ENCODE data around the gene ARHGEF7. TPM values are rescaled to one million over a fixed set of nuclear protein-coding genes. Genes with fewer than 3 reads are reported as not detected.
"Not testable (repeated sequence)": the region's sequence is repeated elsewhere in the genome, so short reads cannot be mapped to it uniquely, and the experiment has no call there.

ARHGEF7 gene
- total RNA-seq, 1 donor from 2014 or later: 176 TPM

DNA sequence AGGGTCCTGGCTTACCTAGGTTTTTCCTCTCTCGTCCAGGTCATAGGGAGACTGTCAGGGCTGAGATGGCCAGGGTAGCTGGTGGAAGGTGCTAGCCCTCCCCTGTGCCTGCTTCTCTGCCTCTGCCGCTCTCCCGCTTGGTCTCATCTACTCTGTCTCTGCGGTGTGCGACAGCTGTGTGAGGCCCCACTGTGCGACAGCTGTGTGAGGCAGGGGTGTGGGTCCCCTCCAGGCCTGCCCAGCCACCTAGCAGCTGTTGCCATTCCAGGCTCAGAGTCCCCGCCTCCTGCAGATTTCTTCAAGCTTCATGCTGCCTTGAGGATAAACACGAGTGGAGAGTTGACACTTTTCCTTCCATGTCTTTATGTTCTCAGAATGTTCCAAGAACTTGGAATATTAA is 53.0 kb downstream of the ARHGEF7 start:
- no peak for DNase-seq (ENCODE audit: low read depth in 2 of 2)

DNA sequence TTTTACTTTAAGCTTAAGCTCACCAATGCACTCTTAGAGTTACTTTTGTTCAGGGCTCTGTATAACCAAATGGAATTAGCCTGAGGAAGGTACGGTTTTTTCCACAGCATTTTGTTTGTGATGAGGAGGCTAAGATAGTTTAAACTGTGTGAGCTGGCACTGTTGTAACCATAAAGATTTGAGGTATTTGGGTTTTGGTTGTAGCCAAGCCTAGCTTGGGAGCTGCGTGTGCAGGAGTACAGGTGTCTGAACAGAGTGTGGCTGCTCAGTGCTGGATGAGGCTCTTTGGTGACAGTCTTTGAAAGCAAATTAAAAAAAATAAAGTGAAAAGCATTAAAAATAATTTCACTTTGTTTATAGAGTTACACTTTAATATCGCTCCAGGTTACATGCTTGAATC is 56.0 kb downstream of the ARHGEF7 start:
- DNase-seq (ENCODE audit: low read depth in 2 of 2): no peak

DNA sequence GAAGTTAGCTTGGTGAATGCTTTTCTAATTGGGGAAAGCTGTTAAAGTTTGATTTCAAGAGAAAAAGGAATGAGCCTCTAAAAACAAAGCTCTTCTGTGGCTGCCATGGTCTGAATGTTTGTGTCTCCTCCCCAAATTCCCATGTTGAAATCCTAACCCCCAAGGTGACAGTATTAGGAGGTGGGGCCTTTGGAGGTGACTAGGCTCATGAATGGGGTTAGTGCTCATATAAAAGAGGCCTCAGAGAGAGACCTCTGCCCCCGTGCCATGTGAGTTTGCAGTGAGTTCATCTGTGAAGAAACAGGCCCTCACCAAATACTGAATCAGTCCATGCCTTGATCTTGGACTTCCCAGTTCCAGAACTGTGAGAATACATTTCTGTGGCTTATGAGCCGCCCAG is 56.5 kb downstream of the ARHGEF7 start:
- DNase-seq (ENCODE audit: low read depth in 2 of 2): no peak

- DNase-seq (ENCODE audit: low read depth in 2 of 2): no peak
These were observed 59.4 kb downstream of the ARHGEF7 start for GRCh38 chr13:111174377-111175114.

DNA sequence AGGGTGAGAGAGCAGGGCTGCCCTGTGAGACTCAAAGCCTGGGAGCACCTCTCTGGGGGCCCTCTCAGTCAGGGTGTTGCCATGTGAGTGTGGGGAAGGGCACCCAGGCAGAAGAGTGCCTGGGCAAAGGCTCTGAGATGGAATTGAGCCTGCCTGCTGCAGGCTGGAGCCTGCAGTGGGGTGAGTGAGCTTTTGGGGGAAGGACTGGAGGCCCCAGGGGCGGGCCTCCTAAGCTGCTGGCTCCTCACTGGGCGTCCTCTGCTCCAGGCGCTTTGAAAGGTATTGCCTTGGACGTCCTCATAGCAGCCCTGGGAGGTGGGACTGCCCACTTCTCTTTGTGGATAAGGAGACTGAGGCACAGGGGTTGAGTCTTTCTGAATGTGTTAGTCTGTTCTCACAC is 60.3 kb downstream of the ARHGEF7 start:
- DNase-seq (ENCODE audit: low read depth in 2 of 2): no peak

- DNase-seq (ENCODE audit: low read depth in 2 of 2): no peak
These were observed 60.8 kb downstream of the ARHGEF7 start for GRCh38 chr13:111175935-111176334.

- no peak for DNase-seq (ENCODE audit: low read depth in 2 of 2)
These were observed 61.3 kb downstream of the ARHGEF7 start for GRCh38 chr13:111176421-111176820.

DNA sequence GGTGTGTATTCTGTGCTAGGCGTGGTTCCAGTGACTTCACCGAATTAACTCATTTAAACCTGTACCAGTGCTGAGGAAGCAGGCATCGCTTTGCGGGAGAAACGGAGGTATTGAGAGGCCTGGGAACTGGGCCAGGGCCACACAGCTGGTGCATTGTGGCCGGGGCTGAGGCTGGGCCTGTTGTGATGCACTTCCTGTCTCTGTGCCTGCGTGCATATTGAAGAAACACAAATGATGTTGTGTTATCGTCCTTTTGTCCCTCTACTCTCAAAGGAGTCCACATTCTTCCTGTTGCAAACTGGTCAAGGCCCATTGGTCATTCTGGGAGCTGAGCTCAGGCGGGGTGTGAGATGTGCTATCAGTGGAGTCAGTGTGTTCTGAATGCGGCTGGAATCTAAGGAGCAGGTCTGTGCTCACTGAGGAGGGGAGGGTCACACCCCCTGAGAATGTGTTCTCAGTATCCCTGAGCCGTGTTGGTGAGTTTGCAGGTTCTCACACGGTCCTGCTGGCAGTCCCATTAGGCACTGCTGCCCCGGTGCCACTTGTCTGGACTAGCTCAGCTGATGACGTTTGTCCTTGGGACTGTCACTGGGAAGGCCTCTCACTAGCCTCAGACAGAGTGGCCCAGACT is 62.1 kb downstream of the ARHGEF7 start:
- peak; percentile 92 to 98 for DNase-seq (ENCODE audit: low read depth in 2 of 2)

GRCh38 chr13:111177921-111178320 is 62.8 kb downstream of the ARHGEF7 start:
- DNase-seq (ENCODE audit: low read depth in 2 of 2): peak; percentile 66 to 93

DNA sequence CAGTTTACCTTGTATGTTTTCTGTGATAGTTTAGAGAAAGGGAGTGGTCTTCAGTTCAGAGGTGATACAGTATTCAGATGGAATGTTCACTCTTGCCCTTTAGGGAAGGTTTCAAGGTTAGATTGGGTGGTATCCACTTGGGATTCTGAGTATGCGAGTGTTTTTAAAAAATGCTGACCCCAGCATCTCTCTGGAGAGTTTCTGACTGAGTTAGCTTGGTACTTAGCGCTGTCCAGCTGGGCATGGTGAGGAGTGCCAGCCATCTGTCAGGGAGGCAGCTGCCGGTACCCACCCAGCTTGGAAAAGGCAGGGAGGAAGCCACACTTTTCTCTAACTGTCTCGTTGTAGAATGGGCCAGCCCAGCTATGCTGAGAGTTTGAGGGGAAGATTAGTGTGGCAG is 63.3 kb downstream of the ARHGEF7 start:
- DNase-seq (ENCODE audit: low read depth in 2 of 2): no peak

DNA sequence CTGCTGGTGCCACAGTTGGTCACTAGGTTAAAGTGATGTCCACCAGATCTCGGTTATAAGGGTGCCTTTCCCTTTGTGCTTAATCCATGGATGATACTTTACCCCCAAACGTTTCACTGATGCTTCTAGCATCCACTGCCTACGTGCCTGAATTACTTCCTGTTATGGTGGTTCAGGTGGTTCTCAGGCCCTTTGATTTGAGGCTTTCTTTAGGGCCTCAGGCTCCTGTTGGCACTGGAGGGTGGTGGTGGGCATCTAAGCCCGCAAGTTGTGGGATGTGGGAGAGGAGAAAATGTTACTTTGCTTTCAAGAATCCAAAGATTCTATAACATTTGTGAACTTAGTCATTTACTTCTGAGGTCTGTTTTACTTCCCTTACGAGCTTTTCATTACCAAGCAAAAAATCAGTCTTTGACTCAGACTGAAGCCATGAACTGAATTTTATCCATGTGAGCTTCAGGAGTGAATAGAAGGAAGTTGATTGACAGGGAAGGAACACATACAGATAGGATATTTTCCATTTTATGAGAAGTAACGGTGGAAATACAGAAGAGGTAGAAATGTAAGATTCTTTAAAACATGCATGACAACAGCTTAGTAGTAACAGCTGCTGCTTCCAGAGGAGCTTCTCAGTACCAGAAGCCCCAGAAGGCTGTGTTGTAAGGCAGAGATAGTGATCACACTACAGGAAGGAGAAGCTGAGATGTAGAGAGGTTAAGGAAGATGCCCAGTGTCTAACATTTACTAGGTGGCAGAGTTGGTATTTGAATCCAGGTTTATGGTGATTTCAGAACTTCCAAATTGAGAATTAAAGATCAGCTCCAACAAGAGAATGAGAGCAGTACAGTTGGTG is 65.0 kb downstream of the ARHGEF7 start:
- no peak for DNase-seq (ENCODE audit: low read depth in 2 of 2)

DNA sequence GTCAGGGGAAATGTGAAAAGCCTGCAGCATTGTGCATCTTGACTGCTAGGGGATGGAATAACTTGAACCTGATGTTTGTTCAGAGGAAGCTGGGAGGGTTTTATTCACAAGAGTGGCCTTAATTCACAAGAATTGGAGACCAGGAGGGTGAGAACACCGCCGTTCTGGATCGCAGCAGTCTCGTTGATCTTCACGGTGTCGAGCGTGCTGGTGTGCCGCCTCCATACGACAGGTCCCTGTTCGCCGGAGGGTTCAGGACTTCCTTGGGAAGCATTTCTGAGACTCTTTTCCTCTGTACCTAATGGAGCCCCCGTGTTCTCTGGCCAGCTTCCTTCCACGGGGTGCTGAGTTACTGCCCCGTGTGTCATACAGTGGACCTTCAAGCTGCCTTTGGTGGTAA is 66.9 kb downstream of the ARHGEF7 start:
- no peak for DNase-seq (ENCODE audit: low read depth in 2 of 2)

DNA sequence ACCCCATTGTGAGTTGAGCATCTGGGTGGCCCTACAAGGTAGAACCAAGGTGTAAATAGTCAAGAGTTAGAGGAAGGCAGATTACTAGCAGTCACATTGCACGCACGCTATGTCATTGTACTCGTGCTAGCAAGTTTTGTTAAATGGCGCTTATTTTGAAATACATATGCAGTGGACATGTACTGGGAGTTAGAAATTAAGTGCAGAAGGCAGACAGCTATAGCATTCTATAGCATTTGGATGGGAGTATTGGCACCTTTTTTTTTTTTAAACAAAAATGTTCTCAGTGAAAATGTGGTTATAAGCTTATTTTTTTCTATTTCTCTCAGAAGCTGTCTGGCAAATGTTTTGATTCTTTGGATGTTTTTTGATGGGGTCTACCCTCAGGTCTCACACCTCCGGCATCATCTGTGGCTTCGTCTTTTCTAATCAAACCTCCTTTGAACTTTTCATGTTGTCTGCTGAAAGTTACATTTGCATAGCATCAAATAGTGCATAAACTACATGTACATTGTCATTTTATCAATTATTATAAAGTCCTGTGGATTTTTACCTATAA is 68.1 kb downstream of the ARHGEF7 start:
- DNase-seq (ENCODE audit: low read depth in 2 of 2): no peak

GRCh38 chr13:111183959-111184358 is 68.8 kb downstream of the ARHGEF7 start:
- no peak for DNase-seq (ENCODE audit: low read depth in 2 of 2)

- DNase-seq (ENCODE audit: low read depth in 2 of 2): peak; percentile 33 to 34
These were observed 69.6 kb downstream of the ARHGEF7 start for GRCh38 chr13:111184458-111185401.

DNA sequence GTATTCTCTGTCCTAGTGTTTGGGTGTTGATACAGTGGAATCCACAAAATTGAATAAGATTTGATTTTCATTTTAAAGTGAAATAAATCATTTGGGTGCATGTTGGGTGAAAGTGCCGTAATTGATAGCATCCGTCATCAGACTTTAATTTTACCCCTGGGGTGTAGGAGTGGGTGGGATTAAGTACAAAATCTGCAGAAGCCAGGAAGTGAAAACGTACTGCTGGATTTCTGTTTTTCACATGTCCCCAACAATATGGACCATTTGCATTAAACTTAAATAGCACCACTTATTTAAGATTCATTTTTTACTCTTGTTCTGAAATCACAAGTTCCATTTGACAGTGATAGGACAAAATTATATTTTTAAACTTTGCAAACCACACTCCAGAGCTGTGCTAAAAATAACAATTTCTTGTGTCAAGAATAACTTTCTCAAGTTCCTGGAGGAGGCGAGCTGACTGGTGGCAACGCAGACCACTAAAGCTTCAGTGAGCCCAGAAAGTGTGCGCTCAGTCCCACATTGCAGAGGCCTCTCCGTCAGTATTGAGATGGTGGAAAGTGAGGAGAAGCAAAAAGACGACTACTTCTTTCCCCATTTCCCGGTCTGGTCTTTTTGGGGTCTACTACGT is 71.3 kb downstream of the ARHGEF7 start:
- DNase-seq (ENCODE audit: low read depth in 2 of 2): no peak

DNA sequence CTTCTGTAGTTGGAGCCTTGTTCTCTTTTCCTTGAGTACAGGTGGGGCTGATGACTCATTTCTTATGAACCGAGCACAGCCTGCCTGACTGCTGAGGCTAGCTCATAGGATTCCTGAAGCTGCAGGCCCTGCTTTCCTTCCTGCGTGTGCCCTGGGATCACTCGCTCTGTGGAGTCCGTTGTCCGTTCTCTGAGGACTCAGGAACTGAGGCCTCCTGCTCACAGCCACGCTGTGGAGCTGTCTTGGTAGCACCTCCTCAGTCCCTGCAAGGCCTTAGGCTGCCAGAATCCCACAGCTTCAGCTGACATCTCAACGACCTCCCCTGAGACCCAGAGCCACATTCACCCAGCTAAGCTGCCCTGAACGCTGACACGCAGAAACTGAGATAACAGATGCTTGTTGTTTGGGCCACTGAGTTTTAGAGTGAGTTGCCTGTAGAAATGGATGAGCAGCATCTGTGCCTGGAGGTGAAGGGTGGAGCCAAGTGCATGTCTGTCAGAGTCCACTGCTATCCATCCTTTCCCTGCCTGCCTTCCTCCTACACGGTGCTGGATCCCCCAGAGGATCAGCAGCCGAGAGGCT is 72.9 kb downstream of the ARHGEF7 start:
- DNase-seq (ENCODE audit: low read depth in 2 of 2): peak in 1 of 2 donors; percentile 83

DNA sequence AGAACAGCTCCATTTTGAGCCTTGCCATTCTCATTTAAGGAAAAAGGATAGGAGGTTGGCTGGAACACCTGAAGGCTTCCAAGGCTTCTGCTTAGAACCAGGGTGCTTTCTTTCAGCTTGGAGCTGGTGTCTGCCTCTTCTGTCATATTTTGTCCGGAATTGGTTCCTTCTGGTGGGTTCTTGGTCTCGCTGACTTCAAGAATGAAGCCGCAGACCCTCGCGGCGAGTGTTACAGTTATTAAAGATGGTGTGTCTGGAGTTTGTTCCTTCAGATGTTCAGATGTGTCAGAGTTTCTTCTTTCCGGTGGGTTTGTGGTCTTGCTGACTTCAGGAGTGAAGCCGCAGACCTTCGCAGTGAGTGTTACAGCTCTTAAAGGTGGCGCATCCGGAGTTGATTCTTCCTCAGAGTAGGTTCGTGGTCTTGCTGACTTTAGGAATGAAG is 74.0 kb downstream of the ARHGEF7 start:
- DNase-seq (ENCODE audit: low read depth in 2 of 2): not testable (repeated sequence)

DNA sequence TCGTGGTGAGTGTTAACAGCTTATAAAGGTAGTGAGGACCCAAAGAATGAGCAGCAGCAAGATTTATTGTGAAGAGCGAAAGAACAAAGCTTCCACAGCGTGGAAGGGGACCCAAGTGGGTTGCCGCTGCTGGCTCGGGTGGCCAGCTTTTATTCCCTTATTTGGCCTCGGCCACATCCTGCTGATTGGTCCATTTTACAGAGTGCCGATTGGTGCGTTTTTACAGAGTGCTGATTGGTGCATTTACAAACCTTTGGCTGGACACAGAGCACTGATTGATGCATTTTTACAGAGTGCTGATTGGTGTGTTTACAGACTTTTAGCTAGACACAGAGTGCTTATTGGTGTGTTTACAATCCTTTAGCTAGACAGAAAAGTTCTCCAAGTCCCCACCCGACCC is 74.4 kb downstream of the ARHGEF7 start:
- not testable (repeated sequence) for DNase-seq (ENCODE audit: low read depth in 2 of 2)

DNA sequence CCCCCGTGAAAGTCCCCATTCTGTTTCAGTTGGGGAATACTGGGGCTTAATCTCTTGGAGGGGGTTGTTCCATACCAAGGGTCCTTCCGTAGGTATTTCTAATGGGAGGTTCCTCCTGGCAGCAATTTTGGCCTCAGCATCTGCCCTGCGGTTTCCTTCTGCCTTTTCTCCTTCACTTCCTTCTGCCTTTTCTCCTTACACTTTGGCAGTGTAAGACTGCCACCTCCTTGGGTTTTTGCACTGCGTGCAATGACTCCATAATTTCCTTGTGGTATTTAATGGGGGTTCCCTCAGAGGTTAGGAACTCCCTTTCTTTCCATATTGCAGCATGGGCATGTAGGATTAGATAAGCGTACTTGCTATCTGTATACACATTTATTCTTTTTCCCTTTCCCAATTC is 78.1 kb downstream of the ARHGEF7 start:
- not testable (repeated sequence) for DNase-seq (ENCODE audit: low read depth in 2 of 2)

All from lung microvascular endothelial cell (primary cell).